Neutrophil (primary cell): ENCODE measurements around the gene EXOC3L4.
"Not testable (repeated sequence)": the region's sequence is repeated elsewhere in the genome, so short reads cannot be mapped to it uniquely, and the experiment has no call there.

ENCODE experiments used
- H3K27ac ChIP-seq: fragments of 200-600 bp; sonication (generic); 2 replicates; pipeline ENCODE4 v1.5.1; 2016; ENCODE audit warnings: mild to moderate bottlenecking, moderate library complexity
- H3K27me3 ChIP-seq: fragments of 200-600 bp; sonication (generic); 2 replicates; pipeline ENCODE4 v1.6.0; 2016; ENCODE audit warnings: mild to moderate bottlenecking
- H3K36me3 ChIP-seq: fragments of 200-600 bp; sonication (generic); 2 replicates; pipeline ENCODE4 v1.5.1; 2017
- H3K4me1 ChIP-seq, 2 experiments: fragments of 200-600 bp in 1 of 2; sonication (generic) in 1 of 2; 1 replicate in 1 of 2; 2 replicates in 1 of 2; pipeline versions ENCODE4 v1.5.1 to v1.6.1; 2013 to 2016; ENCODE audit warnings: low read depth in 1 of 2, low read length in 1 of 2, mild to moderate bottlenecking in 1 of 2, moderate library complexity in 1 of 2; ENCODE audit not compliant: control insufficient read depth in 1 of 2, insufficient read depth in 1 of 2
- H3K4me3 ChIP-seq, 2 experiments: fragments of 200-600 bp in 1 of 2; sonication (generic) in 1 of 2; 1 replicate in 1 of 2; 2 replicates in 1 of 2; pipeline ENCODE4 v1.5.1; 2013 to 2016; ENCODE audit warnings: low read depth in 1 of 2, low read length in 1 of 2, mild to moderate bottlenecking in 1 of 2, moderate library complexity in 1 of 2
- H3K9me3 ChIP-seq: fragments of 200-600 bp; sonication (generic); 2 replicates; pipeline ENCODE4 v1.5.1; 2016
- TF ChIP-seq, protein P1 (sequence below): fragments of 200-600 bp; sonication (generic); IDR thresholded peaks from 2 replicates; pipeline ENCODE4 v1.5.1; 2016; ENCODE audit warnings: antibody characterized with exemption

The EXOC3L4 gene

DNA sequence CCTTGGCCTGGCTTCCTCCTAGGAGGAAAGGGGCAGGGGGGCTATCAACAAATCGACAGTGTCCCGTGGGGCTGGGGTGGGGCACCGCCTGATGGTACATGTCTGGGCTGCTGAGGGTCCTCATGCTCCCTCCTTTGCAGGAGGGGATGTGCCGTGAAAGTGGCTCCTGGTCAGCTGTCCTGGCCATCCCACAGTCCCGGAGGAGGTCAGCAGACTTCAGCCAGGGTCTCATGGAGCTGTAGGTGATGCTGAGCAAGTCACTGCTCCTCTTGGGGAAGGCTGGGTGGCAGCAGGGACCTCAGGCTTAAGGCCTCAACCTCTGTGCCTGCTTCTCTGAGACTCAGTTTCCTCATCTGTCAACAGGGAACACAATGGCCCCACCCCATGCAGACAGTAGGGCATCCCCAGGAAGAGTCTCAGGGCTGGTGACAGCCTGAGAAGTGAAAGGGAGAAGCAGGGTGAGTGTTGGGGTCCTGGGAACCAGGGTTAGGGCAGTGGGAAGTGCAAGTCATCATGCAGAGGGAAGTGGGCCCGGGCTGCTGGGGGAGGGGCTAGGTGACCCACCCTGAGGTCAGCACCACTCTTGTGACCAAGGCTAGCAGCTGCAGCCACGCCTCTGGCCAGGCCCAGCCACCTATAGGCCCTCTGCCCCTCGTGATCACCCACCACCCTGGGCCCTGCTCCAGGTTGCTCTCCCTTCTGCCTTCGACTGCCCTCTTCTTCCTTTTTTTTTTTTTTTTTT lies 24.3 kb downstream of the EXOC3L4 start:
- Histone ChIP-seq H3K27me3 (no peaks in the 10 kb centered on the region), H3K9me3 (no peaks in the 10 kb centered on the region), H3K27ac (peak overlapping the region; percentile 97), H3K4me1 (peaks cover 77 to 90% of the 10 kb centered on the region in 2 experiments), H3K4me3 (peak overlapping the region; percentile 38 to 98), H3K36me3 (no peaks in the 10 kb centered on the region)
- TF ChIP-seq, protein P1, sequence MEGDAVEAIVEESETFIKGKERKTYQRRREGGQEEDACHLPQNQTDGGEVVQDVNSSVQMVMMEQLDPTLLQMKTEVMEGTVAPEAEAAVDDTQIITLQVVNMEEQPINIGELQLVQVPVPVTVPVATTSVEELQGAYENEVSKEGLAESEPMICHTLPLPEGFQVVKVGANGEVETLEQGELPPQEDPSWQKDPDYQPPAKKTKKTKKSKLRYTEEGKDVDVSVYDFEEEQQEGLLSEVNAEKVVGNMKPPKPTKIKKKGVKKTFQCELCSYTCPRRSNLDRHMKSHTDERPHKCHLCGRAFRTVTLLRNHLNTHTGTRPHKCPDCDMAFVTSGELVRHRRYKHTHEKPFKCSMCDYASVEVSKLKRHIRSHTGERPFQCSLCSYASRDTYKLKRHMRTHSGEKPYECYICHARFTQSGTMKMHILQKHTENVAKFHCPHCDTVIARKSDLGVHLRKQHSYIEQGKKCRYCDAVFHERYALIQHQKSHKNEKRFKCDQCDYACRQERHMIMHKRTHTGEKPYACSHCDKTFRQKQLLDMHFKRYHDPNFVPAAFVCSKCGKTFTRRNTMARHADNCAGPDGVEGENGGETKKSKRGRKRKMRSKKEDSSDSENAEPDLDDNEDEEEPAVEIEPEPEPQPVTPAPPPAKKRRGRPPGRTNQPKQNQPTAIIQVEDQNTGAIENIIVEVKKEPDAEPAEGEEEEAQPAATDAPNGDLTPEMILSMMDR = no peak

DNA sequence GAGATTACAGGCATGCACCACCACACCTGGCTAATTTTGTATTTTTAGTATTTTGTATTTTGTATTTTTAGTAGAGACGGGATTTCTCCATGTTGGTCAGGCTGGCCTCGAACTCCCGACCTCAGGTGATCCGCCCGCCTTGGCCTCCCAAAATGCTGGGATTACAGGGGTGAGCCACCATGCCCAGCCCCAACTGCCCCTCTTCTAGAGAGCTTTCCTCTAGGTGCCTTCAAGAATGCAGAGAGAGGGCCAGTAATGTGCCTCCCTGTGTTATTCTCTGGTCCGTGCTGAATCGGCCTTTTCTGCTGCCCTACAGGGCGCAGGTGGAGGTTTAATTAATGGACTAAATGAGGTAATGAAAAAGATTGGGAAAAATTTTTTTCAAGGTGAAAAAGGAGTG lies 25.0 kb downstream of the EXOC3L4 start:
- H3K27ac ChIP-seq = peak overlapping the region; percentile 97
- H3K36me3 ChIP-seq, H3K27me3 ChIP-seq, H3K9me3 ChIP-seq: not testable (repeated sequence)
- H3K4me1 ChIP-seq = peaks cover 78 to 88% of the 10 kb centered on the region in 2 experiments
- H3K4me3 ChIP-seq = peak overlapping the region; percentile 22 to 98

DNA sequence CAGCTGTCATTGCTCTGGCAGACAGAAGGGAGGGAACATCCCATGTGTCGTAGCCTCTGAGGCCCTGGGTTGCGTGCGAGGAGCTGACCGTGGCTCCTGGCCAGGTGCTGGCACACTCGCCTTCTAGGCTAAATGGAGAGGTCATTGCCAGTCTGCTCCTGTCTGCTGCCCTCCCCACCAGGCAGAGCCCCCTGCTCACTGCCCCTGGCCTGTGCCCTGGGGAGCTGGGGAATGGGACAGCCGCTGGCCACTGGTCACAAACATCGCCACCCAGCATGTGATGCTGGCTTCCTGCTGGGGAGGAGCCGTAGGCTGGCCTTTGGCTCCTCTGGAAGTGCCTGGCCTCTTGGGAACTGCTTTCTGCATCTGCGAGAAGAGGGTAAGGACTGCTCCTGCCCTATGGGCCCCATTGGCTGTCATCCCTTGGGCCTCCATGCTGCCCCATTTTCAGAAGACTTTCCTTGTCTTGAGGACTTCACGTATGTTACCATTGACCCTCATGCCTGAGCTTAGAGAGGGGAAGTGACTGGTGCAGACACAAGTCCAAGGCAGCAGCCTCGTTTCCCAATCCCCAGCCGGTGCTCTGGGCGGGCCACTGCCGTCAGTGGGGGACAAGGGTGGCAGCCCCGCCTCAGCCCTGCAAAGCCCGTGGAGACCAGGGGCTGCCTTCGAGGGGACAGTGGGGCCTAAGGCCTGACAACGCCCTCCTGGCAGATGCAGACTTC lies 26.8 kb downstream of the EXOC3L4 start:
- peaks cover 73 to 86% of the 10 kb centered on the region in 2 experiments for H3K4me1 ChIP-seq
- peak overlapping the region; percentile 97 to 98 for H3K4me3 ChIP-seq
- peaks cover 24% of the 10 kb centered on the region for H3K36me3 ChIP-seq
- H3K27me3 ChIP-seq = no peaks in the 10 kb centered on the region
- TF ChIP-seq, protein P1 = peak; percentile 7
- H3K27ac ChIP-seq = peak overlapping the region; percentile 97
- no peaks in the 10 kb centered on the region for H3K9me3 ChIP-seq

DNA sequence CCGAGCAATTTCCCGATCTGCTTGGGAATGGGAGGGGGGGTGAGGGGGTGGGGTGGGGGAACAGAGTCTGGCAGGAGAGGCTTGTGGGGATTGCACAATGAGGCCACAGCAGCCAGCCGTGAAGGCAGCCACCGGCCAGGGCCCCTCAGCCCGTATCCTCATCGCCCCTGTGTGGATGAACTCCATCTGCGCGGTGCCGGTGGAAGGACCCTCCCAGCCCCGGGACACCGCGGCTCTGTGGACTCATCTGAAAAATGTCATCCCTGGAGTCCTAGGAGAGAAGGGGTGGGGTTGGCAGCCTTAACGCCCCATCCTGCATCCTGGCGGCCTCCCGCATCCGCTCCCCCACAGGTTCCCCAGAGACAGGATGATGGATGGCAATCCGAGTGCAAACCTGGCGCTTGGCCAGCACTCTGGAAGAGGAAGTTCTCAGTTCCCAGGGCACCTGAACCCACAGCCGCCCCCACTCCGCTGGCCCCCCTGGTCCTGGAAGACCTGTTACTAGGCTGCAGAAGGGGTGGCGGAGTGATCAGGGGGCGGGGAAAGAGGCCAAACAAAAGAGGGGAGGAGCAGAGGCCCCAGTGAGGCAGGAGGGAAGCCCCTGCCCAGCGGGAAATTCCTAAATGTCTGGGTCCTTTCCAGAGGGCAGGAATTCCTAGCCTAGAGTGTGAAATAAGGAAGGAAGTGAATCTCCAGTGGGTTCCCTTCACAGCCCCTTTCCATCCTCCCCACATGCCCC lies 27.5 kb downstream of the EXOC3L4 start:
- Histone ChIP-seq H3K4me3 (peak overlapping the region; percentile 97 to 98), H3K27ac (peak overlapping the region; percentile 97), H3K9me3 (no peaks in the 10 kb centered on the region), H3K27me3 (no peaks in the 10 kb centered on the region), H3K4me1 (peaks cover 73 to 80% of the 10 kb centered on the region in 2 experiments), H3K36me3 (peaks cover 29% of the 10 kb centered on the region)
- TF ChIP-seq, protein P1 = no peak

DNA sequence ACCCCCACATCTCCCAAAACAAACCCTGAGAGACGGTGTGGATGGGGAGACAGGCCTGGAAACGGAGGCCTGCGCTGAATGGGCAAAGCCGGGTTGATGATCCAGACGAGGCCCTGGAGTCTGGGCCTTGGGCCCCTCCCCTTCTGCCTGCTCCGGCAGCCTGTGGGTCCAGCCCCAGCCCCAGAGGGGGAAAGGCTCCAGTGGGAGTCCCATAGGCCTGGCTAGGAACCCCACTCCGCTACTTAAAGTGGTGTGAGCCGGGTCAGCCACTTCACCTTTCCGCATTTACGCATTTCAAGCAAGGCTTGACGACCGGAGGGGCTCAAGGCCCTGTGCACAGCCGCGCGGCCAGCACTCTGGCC lies 28.0 kb downstream of the EXOC3L4 start:
- peaks cover 68 to 75% of the 10 kb centered on the region in 2 experiments for H3K4me1 ChIP-seq
- H3K27me3 ChIP-seq = no peaks in the 10 kb centered on the region
- H3K27ac ChIP-seq = peak overlapping the region; percentile 97
- TF ChIP-seq, protein P1 = no peak
- H3K9me3 ChIP-seq = no peaks in the 10 kb centered on the region
- H3K4me3 ChIP-seq = peak overlapping the region; percentile 97 to 98
- H3K36me3 ChIP-seq = peaks cover 33% of the 10 kb centered on the region
